Activated CD8-positive, alpha-beta T cell treated with anti-CD3 and anti-CD28 coated beads for 36 hours (primary cell): Measurements from ENCODE around the gene EBF4. TPM values are rescaled to one million over a fixed set of nuclear protein-coding genes. Genes with fewer than 3 reads are reported as not detected.

ENCODE experiments used
- ATAC-seq: fragments of 200-7000 bp; cut with Tn5 transposase; one replicate; pipeline ENCODE4 v1.10.0; 2021; ENCODE audit warnings: mild to moderate bottlenecking, moderate library complexity
- CTCF ChIA-PET: fragments of 350-600 bp; sonication (Branson Sonifier 250); formaldehyde crosslinking; loops from one replicate; lab custom pipeline; 2021; ENCODE audit warnings: antibody characterized with exemption; lab: Charles Lee
- POLR2A ChIA-PET: fragments of 350-600 bp; sonication (Branson Sonifier 250); formaldehyde crosslinking; loops from one replicate; lab custom pipeline; 2021; ENCODE audit warnings: antibody characterized with exemption; lab: Charles Lee
- DNase-seq: peaks from one replicate; pipeline ENCODE4 v3.0.0-alpha.2; 2020
- H3K27ac Mint-ChIP-seq: one replicate; pipeline ENCODE4 v1.8.0; 2021; ENCODE audit warnings: mild to moderate bottlenecking, mixed read lengths
- H3K27me3 Mint-ChIP-seq: one replicate; pipeline ENCODE4 v1.8.0; 2021; ENCODE audit warnings: mixed read lengths
- H3K36me3 Mint-ChIP-seq: one replicate; pipeline ENCODE4 v1.8.0; 2021; ENCODE audit warnings: low read depth, mixed read lengths
- H3K4me1 Mint-ChIP-seq: one replicate; pipeline ENCODE4 v1.8.0; 2021; ENCODE audit warnings: low read depth, mixed read lengths
- H3K4me3 Mint-ChIP-seq: one replicate; pipeline ENCODE4 v1.8.0; 2021; ENCODE audit warnings: mild to moderate bottlenecking, moderate library complexity, mixed read lengths
- H3K9me3 Mint-ChIP-seq: one replicate; pipeline ENCODE4 v1.8.0; 2021; ENCODE audit warnings: mixed read lengths
- intact Hi-C: fragments of 100-400 bp; cut with micrococcal nuclease; formaldehyde crosslinking; loops from one replicate; pipeline ENCODE4 v1.10.0; 2022
- total RNA-seq, 2 experiments: library from RNA; stranded (reverse); gene quantifications; one replicate each; pipeline ENCODE4 v1.2.3, GENCODE V29; 2021
- TF ChIP-seq, protein P1 (sequence below): fragments of 200-600 bp; IDR thresholded peaks from one replicate; pipeline ENCODE4 v1.8.0; 2022; ENCODE audit warnings: antibody characterized with exemption, mild to moderate bottlenecking

Gene EBF4
- total RNA-seq, 2 experiments from 2014 or later, result 1.1 to 1.2 TPM

DNA sequence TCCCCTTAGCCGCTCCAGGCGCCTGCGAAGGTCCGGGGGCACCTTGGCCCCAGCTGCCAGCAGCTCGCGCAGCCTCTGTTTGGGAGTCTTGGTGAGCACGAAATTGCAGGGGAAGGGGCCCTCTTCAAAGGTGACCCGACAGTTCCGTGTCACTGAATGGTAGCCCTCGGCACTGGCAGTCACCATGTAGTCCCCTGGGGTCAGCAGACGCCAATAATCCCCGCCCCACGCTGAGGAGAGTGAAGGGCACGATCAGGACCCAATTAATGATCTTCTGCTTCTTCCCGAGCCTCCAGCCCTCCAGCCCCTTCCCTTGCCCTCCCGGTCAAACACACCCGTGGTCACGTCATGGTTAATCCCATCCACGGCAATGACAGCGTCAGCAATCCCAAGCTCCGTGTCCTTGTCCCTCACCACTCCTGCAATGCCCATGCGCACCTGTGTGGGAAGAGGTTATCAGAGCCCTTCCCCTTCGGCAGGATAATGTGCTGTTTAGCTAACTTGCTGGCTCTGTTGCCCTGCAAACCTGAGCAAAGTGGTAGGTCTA, 101.7 kb downstream of the EBF4 start:
- POLR2A ChIA-PET, result no interaction called here
- H3K36me3 Mint-ChIP-seq, result peaks cover 1% of the 10 kb centered on the region
- no peak overlapping the region for H3K4me3 Mint-ChIP-seq

DNA sequence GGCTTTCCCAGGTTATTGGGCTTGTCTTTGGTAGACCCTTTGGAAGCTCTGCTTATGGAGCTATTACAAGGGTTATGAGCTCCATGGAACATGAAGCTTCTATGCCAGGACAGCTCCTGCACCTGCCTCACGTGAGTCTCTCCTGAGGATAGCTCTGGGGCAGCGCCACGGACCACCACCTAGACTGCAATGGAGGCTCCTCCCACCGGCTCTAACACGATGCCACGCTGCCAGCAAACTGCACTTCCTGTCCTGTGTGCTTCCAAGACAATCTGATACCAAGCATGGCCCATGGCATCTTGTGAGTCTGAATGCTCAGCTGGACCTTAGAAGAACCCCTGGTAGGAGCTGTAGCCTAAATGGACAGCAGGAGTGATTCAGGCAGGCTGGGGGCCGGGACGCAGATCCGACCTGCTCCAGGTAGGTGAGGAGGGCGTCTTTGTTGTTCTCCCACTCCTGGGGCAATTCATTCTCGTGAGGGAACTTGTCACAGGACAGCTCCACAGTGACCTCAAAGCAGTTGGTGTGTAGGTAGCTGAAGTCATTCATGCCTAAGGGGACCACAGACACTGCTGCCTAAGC, 102.4 kb downstream of the EBF4 start:
- Mint-ChIP-seq H3K27me3 (peaks cover 24% of the 10 kb centered on the region), H3K36me3 (peaks cover 3% of the 10 kb centered on the region), H3K4me3 (no peak overlapping the region), H3K4me1 (peaks cover 11% of the 10 kb centered on the region), H3K9me3 (no peaks in the 10 kb centered on the region), H3K27ac (no peak overlapping the region)
- intact Hi-C loops, result no loop called here
- ATAC-seq (no peak), DNase-seq (no peak)
- POLR2A ChIA-PET, result no interaction called here
- CTCF ChIA-PET, result interaction anchor here (1.6 to 1.9 kb wide), 2 partner anchors 42 to 107 kb away, joined by 5 to 6 read pairs; no protein-coding TSS in a partner anchor
- TF ChIP-seq, protein P1, sequence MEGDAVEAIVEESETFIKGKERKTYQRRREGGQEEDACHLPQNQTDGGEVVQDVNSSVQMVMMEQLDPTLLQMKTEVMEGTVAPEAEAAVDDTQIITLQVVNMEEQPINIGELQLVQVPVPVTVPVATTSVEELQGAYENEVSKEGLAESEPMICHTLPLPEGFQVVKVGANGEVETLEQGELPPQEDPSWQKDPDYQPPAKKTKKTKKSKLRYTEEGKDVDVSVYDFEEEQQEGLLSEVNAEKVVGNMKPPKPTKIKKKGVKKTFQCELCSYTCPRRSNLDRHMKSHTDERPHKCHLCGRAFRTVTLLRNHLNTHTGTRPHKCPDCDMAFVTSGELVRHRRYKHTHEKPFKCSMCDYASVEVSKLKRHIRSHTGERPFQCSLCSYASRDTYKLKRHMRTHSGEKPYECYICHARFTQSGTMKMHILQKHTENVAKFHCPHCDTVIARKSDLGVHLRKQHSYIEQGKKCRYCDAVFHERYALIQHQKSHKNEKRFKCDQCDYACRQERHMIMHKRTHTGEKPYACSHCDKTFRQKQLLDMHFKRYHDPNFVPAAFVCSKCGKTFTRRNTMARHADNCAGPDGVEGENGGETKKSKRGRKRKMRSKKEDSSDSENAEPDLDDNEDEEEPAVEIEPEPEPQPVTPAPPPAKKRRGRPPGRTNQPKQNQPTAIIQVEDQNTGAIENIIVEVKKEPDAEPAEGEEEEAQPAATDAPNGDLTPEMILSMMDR, result no peak

More for the DNA sequence above, 101.7 kb downstream of the EBF4 start:
- Mint-ChIP-seq H3K27ac (no peak overlapping the region), H3K9me3 (no peaks in the 10 kb centered on the region), H3K4me1 (peaks cover 4% of the 10 kb centered on the region), H3K27me3 (peaks cover 21% of the 10 kb centered on the region)
- TF ChIP-seq, protein P1, result no peak
- intact Hi-C loops, result no loop called here
- DNase-seq (no peak), ATAC-seq (no peak)
- CTCF ChIA-PET, result interaction anchor here (1.6 to 1.9 kb wide), 3 partner anchors 19 to 107 kb away, joined by 3 to 6 read pairs (median 5); no protein-coding TSS in a partner anchor

DNA sequence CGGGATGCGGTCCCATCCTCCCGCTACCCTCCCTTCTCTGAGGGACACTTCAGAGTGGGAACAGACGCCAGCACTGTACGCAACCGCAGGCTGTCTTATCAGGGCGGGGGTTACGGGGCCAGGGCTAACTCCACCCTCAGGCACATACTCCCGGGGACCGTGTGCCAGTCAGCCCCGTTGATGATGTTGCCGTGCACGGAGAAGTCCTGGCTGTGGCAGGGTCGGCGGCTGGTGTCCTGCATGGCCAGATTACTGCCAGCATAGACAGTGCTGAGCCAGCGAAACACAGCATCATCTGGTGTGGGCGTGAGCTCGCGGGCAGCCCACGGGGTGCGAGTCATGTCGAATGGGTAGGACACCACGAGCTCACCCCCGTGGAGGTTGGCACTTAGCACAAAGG, 102.9 kb downstream of the EBF4 start:
- ChIA-PET CTCF (interaction anchor here (1.6 to 1.9 kb wide), 2 partner anchors 43 to 108 kb away, joined by 5 to 6 read pairs; no protein-coding TSS in a partner anchor), POLR2A (no interaction called here)
- TF ChIP-seq, protein P1, result no peak
- no peak overlapping the region for H3K27ac Mint-ChIP-seq
- intact Hi-C loops, result no loop called here
- H3K9me3 Mint-ChIP-seq, result no peaks in the 10 kb centered on the region
- ATAC-seq (no peak), DNase-seq (no peak)
- no peak overlapping the region for H3K4me3 Mint-ChIP-seq
- H3K27me3 Mint-ChIP-seq, result peaks cover 25% of the 10 kb centered on the region
- H3K36me3 Mint-ChIP-seq, result peaks cover 5% of the 10 kb centered on the region
- H3K4me1 Mint-ChIP-seq, result peaks cover 13% of the 10 kb centered on the region

DNA sequence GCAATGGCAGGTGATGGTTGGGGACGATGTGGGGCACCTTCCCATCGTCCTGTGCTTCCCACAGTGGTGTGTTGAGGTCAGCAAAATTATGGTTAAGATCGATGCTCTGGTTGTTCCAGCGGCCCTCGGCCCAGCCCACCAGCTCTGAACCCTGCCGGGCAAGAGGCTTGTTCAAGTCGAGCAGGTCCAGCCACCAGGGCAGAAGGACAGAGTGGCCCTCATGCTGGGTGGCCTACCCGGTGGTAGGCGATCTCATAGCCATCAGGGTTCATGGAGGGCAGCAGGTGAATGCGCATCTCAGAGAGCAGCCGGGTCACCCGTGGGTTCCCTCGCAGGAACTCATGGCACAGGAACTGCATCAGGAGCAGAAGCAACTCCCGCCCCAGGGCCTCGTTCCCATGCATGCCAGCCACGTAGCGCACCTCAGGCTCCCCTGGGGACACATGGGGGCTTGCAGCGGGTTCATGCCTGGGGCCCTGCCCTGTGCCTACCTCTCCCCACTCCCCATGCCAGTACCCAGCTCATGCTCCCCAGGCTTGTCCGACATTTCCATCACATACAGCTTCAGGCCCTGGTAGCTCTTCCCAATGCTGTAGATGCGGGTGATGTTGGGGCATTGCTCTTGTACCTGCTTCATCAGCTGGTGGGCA, 103.6 kb downstream of the EBF4 start:
- ChIA-PET POLR2A (no interaction called here), CTCF (interaction anchor here (1.6 to 1.9 kb wide), 2 partner anchors 43 to 108 kb away, joined by 5 to 6 read pairs; no protein-coding TSS in a partner anchor)
- intact Hi-C loops, result no loop called here
- TF ChIP-seq, protein P1, result no peak
- H3K4me1 Mint-ChIP-seq, result peaks cover 18% of the 10 kb centered on the region
- peaks cover 5% of the 10 kb centered on the region for H3K36me3 Mint-ChIP-seq
- ATAC-seq (no peak), DNase-seq (no peak)
- no peaks in the 10 kb centered on the region for H3K9me3 Mint-ChIP-seq
- no peak overlapping the region for H3K27ac Mint-ChIP-seq
- peaks cover 30% of the 10 kb centered on the region for H3K27me3 Mint-ChIP-seq
- no peak overlapping the region for H3K4me3 Mint-ChIP-seq
